T follicular helper cell (primary cell): Measurements from ENCODE around the gene KDM8.
"Not testable (repeated sequence)": the region's sequence is repeated elsewhere in the genome, so short reads cannot be mapped to it uniquely, and the experiment has no call there.

Experiments used
- DNase-seq: peaks from one replicate; pipeline ENCODE4 v3.0.0-alpha.2; 2020; ENCODE audit warnings: low read depth

The KDM8 gene

GRCh38 chr16:27191352-27191924, 11.9 kb upstream of the KDM8 start:
- DNase-seq = no peak

DNA sequence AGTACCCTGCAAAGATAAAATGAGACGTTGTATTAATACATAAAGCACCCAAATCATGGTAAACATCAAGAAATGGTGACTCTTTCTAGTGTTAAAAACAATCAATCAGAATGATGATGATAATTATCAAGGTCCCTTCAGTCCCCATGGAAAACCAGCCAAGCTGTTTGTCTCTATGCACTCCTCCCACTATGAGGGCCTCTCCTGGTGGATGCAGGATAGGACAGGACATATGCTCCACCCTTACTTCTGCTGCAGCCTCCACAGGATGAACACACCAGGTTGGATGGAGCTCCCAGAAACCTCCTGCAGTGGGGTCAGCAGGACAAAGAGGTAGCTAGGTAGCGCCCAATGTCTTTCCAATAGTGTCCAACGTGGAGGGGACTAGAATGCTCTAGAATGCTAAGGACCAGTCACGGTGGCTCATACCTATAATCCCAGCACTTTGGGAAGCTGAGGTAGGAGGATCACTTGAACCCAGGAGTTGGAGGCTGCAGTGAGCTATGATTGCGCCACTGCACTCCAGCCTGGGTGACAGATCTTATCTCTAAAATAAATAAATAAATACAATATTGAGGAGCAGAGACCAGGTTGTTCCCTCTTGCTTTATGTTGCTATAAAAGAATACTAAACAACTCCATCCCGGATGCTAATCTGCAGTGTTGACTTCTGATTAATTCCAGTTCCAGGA, 9.9 kb upstream of the KDM8 start:
- no peak for DNase-seq

DNA sequence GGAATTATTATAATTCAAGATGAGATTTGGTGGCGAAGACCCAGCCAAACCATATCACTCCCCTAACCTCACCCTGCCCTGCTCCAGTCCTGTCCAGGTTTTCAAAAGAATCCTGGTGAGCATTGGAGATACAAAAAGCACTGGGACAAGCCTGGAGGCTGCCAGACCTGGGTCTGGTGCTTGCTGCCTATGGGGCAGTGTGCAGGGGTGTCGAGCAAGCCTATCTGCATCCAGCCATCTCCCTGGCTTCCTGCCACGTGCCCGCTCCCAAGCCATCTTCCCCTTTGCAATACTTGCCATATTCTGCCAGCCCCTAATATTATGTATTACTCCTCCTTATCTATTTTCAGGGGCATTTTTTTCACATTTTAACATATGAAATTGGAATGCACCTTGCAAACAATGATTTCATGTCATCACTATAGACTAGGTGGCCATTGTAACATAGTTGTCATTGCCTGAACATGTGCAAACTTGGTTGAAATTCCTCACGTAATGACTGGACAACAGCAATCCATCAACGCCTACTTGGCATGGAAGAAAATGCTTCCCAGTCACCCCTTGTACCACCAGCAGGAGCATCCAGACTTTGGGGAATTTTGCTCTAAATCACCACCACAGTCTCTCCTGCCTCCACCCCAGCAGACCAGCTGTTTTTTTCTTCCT, 8.1 kb upstream of the KDM8 start:
- no peak for DNase-seq

DNA sequence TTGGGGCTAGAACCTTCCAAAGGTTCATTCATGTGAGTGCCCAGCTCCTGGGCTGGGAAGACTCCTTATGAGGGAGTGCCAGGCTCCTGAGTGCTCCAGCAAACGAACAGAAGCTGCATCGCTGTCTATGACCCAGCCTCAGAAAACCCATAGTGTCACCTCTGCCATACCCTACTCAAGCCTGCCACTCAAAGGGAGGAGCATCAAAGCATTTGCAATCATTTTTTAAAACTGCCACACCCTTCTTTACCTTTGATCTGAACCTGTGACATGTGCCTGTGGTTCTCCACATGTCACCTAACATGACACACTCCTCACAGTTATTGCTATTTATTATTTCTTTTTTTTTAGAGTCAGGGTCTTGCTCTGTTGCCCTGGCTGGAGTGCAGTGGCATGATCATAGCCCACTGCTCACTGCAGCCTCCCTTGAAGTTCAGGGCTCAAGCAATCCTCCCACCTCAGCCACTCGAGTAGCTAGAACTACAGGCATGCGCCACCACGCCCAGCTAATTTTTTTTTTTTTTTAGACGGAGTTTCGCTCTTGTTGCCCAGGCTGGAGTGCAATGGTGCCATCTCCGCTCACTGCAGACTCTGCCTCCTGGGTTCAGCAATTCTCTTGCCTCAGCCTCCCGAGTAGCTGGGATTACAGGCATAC, 7.3 kb upstream of the KDM8 start:
- DNase-seq = peak; percentile 51

- no peak for DNase-seq
These were observed 6.3 kb upstream of the KDM8 start for GRCh38 chr16:27197004-27197403.

DNA sequence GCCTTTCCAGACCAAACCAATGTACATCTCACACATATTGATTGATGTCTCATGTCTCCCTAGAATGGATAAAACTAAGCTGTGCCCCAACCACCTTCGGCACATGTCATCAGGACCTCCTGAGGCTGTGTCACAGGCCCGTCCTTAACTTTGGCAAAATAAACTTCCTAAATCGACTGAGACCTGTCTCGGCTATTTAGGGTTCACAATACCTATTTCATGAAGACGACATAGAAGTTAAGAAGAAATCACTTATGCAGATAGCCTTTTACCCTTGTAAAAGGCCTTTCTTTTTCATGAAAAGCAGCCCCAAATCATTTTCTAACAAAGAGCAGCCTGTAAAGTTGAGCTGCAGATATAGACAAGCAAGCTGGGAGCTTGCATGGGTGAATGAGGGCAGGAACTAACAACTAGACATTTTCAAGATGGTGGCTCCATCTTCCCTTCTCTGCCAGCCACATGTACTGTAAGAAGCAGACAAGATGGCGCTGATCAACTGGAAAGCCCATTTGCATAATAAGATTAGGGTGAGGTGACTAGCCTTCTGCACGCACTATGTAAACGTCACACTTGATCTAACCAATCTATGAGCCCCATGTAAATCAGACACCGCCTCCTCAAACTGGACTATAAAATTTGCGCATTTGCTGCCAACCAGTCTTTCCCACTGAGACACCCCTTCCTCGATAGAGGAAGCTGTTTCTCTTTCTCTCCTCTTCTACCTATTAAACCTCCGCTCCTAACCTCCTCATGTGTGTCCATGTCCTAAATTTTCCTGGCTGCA, 4.7 kb upstream of the KDM8 start:
- DNase-seq = no peak

DNA sequence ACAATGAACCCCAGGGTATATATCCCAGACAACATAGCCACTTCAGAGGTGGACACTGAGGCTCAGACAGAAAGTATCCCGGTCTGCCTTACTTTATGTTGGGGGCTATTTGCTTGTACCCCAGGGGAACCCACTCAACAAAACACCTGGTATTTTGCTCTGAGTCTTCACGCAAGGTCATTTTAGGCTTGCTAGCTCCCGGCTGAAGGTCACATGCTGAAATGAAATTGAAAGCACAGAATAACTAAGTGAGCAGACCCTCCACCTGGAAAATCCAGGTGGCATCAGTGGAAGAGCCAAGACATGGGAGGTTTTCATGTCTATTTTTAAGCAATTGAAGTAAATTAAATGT, 4.1 kb upstream of the KDM8 start:
- no peak for DNase-seq

DNA sequence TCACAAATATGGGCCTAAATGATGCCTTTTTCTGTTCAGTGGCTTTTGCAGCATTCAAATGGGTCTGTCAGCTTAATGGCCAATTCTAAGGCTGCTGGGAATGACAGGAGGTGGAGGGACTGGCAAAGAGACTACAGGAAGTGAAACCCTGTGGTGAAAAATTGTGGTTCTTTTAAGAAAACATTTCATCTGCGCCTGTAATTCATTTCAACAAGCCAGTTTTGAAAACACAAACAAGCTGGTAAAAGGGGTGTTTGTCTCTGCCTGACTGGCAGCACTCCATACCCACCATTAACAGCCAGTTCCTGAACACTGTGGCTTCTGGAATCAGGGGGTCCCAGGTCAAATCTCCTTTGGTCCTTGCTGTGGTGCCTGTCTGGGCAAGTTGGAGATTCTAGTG, 3.6 kb upstream of the KDM8 start:
- no peak for DNase-seq

GRCh38 chr16:27200914-27201313, 2.4 kb upstream of the KDM8 start:
- DNase-seq = not testable (repeated sequence)

- DNase-seq = peak; percentile 82
These were observed 311 bp upstream of the KDM8 start for GRCh38 chr16:27202923-27203506.

DNA sequence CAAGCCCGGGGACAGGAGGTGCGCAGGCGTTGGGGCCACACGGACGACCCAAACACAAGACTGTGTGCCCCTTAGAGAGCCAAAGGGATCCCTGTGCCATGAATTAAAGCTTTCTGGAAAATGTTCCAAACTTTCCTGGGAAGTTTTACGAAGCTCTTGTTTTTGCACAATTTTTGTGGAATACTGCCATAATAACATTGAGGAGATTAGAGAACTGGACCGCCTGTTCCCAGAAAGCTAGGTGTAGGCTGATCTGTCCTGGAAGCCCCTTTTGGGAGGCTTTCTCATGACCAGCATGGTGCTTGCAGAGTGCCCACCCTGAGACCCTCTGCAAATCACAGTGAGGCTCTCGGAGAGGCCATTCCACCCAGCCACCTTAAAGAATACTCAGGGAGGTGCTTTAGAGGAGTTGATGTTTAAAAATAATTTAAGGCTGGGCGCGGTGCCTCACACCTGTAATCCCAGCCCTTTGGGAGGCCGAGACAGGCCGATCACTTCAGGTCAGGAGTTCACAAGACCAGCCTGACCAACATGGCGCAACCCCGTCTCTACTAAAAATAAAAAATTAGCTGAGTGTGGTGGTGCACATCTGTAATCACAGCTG, 1.1 kb downstream of the KDM8 start:
- DNase-seq = no peak

GRCh38 chr16:27205423-27206065, 2.2 kb downstream of the KDM8 start:
- DNase-seq = no peak

- DNase-seq = not testable (repeated sequence)
These were observed 3.8 kb downstream of the KDM8 start for GRCh38 chr16:27207121-27207520.

- no peak for DNase-seq
These were observed 4.9 kb downstream of the KDM8 start for GRCh38 chr16:27208081-27208680.

DNA sequence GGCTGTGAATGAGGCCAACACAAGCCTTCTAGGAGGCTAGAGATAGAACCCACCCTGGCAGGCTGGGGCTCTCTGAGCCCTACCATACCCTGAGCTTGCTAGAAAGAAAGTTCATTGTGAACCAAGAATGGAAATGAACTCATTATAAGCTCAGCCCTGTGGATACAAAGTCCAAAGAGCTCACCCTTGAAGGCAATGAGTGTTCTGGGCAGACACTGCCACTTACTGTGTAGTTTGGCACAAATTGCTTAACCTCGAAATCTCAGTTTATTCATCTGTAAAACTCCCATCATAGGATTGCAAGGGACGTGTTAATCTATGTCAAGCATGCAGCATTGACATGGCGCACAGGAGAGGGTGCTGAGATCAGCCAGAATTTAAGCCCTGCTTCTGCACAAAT, 5.5 kb downstream of the KDM8 start:
- no peak for DNase-seq

- DNase-seq = no peak
These were observed 6.3 kb downstream of the KDM8 start for GRCh38 chr16:27209591-27209990.

DNA sequence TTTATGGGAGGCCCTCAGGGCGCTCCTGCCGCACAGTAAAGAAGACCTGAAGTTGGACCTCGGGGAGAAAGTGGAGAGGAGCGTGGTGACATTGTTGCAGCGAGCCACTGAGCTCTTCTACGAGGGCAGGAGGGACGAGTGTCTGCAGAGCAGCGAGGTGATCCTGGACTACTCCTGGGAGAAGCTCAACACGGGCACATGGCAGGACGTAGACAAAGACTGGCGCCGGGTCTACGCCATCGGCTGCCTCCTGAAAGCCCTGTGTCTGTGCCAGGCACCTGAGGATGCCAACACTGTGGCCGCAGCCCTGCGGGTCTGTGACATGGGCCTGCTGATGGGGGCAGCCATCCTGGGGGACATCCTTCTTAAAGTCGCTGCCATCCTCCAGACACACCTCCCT, 6.8 kb downstream of the KDM8 start:
- no peak for DNase-seq

DNA sequence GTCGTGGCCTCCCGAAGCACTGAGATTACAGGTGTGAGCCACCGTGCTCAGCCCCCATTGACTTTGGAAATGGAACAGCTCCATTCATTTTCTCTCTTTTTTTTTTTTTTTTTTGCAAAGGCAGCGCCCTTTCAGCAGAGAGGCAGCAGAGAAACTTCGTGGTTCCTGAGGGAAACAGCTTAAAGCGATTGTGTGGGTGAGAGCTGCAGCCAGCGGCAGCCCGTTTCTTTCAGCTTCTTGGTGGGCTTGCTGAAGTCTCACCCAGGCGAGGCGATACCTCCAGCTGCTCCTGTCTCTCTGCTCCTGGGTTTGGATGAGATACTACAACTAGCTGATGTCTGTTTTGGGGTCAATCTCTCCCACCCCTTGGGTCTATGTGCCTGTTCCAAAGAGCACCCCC, 7.7 kb downstream of the KDM8 start:
- no peak for DNase-seq

DNA sequence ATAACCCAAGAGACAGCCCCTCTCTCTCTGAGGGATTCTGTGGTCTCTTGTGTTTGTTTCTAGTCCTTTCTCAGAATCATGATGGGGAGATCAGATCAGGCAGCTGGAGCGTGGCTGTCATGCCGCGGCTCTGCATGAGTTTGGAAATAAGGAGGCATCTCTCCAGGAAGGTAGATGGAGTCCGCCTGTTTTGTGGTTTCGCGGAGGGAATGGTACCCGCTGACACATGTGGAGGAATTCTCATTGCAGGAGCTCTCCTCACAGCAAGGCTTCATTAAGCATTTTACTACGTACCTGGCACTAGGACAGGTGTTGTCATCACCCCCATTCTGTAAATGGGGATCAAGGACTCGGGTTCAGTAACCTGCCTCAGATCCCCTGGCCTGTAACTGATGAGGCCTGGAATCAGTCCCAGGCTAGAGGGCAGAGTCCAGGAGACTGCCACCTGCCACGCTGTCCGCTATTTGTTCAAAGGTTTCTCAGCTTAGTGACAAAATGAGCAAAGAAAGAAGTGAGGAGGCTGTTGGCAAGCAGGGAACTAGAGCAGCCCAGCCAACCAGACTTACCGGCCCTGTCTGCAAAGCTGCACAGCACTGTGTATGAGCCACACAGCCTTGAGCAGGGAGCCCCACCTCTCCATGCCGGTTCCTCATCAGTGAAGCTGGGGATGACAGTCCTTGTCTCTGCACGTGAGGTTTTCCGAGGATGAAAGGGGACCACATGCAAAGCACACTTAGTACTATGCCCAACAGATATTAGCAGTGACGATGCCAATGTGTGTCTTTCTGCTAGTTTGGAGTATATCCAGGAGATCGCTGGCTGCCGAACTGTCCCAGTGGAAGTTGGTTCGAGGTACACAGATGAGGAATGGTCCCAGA, 11.0 kb downstream of the KDM8 start:
- no peak for DNase-seq

DNA sequence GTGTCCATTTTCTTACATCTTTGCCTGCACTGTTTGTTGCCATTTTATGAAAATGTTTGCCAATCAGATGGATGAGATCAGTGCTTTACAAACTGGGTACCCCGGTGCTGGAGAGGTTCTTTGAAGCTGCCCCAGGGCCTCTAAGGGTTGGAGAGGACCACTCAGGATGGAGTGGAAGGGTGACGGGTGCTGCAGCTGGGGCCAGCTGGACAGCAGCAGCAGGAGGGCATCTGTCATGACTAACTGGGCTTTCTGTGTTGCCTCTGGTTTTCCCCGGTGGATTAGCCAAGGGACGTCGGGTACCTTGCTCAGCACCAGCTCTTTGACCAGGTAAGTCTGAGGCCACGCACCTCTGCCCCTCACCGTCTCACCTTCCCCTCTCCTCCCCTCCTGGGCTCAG, 12.3 kb downstream of the KDM8 start:
- no peak for DNase-seq
